HepG2 (cell line): Measurements from ENCODE around the gene SLC25A19. TPM values are rescaled to one million over a fixed set of nuclear protein-coding genes. Genes with fewer than 3 reads are reported as not detected.

Experiments used
- CBFB ChIP-seq: sonication (generic); formaldehyde crosslinking; IDR thresholded peaks from 2 replicates; pipeline ENCODE4 v1.4.0; 2020; ENCODE audit warnings: missing genetic modification reagents
- DNMT3B ChIP-seq: conservative IDR thresholded peaks from 2 replicates; pipeline ENCODE4 v1.6.1; 2016; ENCODE audit warnings: missing biosample characterization, control low read depth
- ELF1 ChIP-seq: sonication (generic); formaldehyde crosslinking; IDR thresholded peaks from 2 replicates; pipeline ENCODE4 v1.4.0; 2020; ENCODE audit warnings: missing genetic modification reagents
- GABPA ChIP-seq, 2 experiments: IDR thresholded peaks; 2 replicates each; pipeline ENCODE4 v1.6.1; 2011 to 2016; ENCODE audit warnings: low read depth in 2 of 2, low read length in 1 of 2, missing biosample characterization in 1 of 2, missing genetic modification characterization in 1 of 2
- ISL2 ChIP-seq: sonication (generic); formaldehyde crosslinking; IDR thresholded peaks from 2 replicates; pipeline ENCODE4 v1.5.0; 2020; ENCODE audit warnings: missing genetic modification reagents
- JDP2 ChIP-seq: sonication (generic); formaldehyde crosslinking; IDR thresholded peaks from 2 replicates; pipeline ENCODE4 v1.8.1; 2022; ENCODE audit warnings: missing genetic modification reagents, borderline replicate concordance
- POLR2G ChIP-seq: fragments of 200-400 bp; formaldehyde crosslinking; IDR thresholded peaks from 2 replicates; pipeline ENCODE4 v1.6.1; 2018; ENCODE audit warnings: mild to moderate bottlenecking, low read depth, low read length, moderate library complexity
- SETDB1 ChIP-seq: sonication (generic); formaldehyde crosslinking; IDR thresholded peaks from 2 replicates; pipeline ENCODE4 v1.5.1; 2020; ENCODE audit warnings: missing genetic modification reagents, mild to moderate bottlenecking, borderline replicate concordance
- TCF7L2 ChIP-seq: IDR thresholded peaks from 2 replicates; pipeline ENCODE4 v1.6.1; 2011; ENCODE audit warnings: mild to moderate bottlenecking, low read depth, low read length, moderate library complexity
- ZNF274 ChIP-seq: sonication (generic); formaldehyde crosslinking; IDR thresholded peaks from 2 replicates; pipeline ENCODE4 v1.5.1; 2020; ENCODE audit warnings: mild to moderate bottlenecking, missing genetic modification reagents
- ZNF331 ChIP-seq: sonication (generic); formaldehyde crosslinking; IDR thresholded peaks from 2 replicates; pipeline ENCODE4 v1.4.0; 2020; ENCODE audit warnings: missing genetic modification reagents
- ZSCAN31 ChIP-seq: sonication (generic); formaldehyde crosslinking; IDR thresholded peaks from 2 replicates; pipeline ENCODE4 v1.5.0; 2020; ENCODE audit warnings: low read depth, mild to moderate bottlenecking, missing genetic modification reagents
- polyA plus RNA-seq, 8 experiments: library from polyadenylated mRNA; depleted of rRNA in 3 of 8; stranded (reverse) in 7 of 8; unstranded in 1 of 8; fragments of >200 nt; fragmentation: Illumina TruSeq in 4 of 8; extraction: Trizol in 4 of 8; gene quantifications; 2 replicates each; pipeline versions ENCODE4 v1.2.1 to v1.2.3, GENCODE V29; 2011 to 2016; ENCODE audit warnings: low read depth in 4 of 8, missing spikeins in 1 of 8, mixed read lengths in 1 of 8; ENCODE audit not compliant: insufficient read depth in 1 of 8
- total RNA-seq, 5 experiments: library from RNA; depleted of rRNA; stranded (reverse); fragments of >200 nt; fragmentation: Illumina TruSeq; extraction: Trizol; gene quantifications; 2 replicates each; pipeline ENCODE4 v1.2.3, GENCODE V29; 2016; ENCODE audit warnings: low read depth in 1 of 5
- TF ChIP-seq, protein P1 (sequence below): sonication (generic); formaldehyde crosslinking; IDR thresholded peaks from 2 replicates; pipeline ENCODE4 v1.4.0; 2020; ENCODE audit warnings: missing genetic modification reagents, borderline replicate concordance
- TF ChIP-seq, protein P2 (sequence below): IDR thresholded peaks from 2 replicates; pipeline ENCODE4 v1.6.1; 2012; ENCODE audit warnings: inconsistent platforms
- TF ChIP-seq, protein P3 (sequence below): sonication (generic); formaldehyde crosslinking; IDR thresholded peaks from 2 replicates; pipeline ENCODE4 v1.8.0; 2022; ENCODE audit warnings: mild to moderate bottlenecking, missing genetic modification reagents
- TF ChIP-seq, protein P4 (sequence below): sonication (generic); formaldehyde crosslinking; IDR thresholded peaks from 2 replicates; pipeline ENCODE4 v1.5.1; 2020; ENCODE audit warnings: mild to moderate bottlenecking, moderate library complexity, missing genetic modification reagents
- TF ChIP-seq, protein P5 (sequence below): sonication (generic); formaldehyde crosslinking; IDR thresholded peaks from 2 replicates; pipeline ENCODE4 v1.4.0; 2020; ENCODE audit warnings: missing genetic modification reagents, borderline replicate concordance

SLC25A19 gene
- total and polyA plus RNA-seq, 2 of the 13 experiments (the other 11 are each of a cell fraction or from before 2014, with no cell fraction given), result 24.4 to 41.4 TPM

DNA sequence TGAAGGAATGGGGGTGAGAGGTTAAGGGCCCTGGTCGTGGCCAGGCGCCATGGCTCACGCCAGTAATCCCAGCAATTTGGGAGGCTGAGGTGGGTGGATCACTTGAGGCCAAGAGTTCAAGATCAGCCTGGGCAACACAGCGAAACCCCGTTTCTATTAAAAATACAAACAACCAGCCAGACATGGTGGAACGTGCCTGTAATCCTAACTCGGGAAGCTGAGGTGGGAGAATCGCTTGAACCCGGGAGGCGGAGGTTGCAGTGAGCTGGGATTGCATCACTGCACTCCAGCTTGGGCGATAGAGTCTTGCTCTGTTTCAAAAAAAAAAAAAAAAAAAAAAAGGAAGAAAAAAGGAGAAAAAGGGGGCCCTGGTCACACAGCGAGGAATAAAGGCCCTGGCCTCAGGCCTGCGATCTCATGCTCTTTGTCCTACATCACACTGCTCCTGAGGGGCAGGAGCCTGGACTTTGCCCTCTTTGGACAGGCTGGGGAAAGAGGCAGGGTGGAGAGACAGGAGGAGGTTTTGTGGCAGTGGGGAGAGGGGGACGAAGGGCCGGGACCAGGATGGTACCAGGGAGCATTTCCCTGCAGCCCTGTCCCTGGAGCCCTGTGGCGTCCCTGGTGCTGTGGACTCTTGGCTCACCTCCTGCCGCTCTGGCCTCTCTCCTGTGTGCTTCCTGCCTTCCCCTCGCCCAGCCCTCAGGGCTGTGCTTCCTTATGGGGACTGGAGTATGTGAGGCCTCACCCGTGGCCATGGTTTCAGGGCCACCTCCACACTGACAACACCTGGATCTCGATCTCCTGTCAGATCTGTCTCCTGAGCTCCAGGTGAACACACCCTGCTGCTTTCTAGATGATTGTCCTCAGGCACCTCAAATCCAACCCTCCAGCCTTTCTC, 19.7 kb upstream of the SLC25A19 start (continued):
- TF ChIP-seq, protein P1, sequence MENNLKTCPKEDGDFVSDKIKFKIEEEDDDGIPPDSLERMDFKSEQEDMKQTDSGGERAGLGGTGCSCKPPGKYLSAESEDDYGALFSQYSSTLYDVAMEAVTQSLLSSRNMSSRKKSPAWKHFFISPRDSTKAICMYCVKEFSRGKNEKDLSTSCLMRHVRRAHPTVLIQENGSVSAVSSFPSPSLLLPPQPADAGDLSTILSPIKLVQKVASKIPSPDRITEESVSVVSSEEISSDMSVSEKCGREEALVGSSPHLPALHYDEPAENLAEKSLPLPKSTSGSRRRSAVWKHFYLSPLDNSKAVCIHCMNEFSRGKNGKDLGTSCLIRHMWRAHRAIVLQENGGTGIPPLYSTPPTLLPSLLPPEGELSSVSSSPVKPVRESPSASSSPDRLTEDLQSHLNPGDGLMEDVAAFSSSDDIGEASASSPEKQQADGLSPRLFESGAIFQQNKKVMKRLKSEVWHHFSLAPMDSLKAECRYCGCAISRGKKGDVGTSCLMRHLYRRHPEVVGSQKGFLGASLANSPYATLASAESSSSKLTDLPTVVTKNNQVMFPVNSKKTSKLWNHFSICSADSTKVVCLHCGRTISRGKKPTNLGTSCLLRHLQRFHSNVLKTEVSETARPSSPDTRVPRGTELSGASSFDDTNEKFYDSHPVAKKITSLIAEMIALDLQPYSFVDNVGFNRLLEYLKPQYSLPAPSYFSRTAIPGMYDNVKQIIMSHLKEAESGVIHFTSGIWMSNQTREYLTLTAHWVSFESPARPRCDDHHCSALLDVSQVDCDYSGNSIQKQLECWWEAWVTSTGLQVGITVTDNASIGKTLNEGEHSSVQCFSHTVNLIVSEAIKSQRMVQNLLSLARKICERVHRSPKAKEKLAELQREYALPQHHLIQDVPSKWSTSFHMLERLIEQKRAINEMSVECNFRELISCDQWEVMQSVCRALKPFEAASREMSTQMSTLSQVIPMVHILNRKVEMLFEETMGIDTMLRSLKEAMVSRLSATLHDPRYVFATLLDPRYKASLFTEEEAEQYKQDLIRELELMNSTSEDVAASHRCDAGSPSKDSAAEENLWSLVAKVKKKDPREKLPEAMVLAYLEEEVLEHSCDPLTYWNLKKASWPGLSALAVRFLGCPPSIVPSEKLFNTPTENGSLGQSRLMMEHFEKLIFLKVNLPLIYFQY (CRISPR knock-in tag), result no peak
- TF ChIP-seq, protein P2, sequence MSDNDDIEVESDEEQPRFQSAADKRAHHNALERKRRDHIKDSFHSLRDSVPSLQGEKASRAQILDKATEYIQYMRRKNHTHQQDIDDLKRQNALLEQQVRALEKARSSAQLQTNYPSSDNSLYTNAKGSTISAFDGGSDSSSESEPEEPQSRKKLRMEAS, result peak; percentile 87
- peak; percentile 97 for TF ChIP-seq POLR2G
- TF ChIP-seq ISL2 (CRISPR knock-in tag), result peak; percentile 50; the same call in 1 of the 2 replicates
- TF ChIP-seq ZNF331 (CRISPR knock-in tag), result peak; percentile 84
- TF ChIP-seq, protein P3, sequence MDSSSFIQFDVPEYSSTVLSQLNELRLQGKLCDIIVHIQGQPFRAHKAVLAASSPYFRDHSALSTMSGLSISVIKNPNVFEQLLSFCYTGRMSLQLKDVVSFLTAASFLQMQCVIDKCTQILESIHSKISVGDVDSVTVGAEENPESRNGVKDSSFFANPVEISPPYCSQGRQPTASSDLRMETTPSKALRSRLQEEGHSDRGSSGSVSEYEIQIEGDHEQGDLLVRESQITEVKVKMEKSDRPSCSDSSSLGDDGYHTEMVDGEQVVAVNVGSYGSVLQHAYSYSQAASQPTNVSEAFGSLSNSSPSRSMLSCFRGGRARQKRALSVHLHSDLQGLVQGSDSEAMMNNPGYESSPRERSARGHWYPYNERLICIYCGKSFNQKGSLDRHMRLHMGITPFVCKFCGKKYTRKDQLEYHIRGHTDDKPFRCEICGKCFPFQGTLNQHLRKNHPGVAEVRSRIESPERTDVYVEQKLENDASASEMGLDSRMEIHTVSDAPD (CRISPR knock-in tag), result no peak
- TF ChIP-seq, protein P4, sequence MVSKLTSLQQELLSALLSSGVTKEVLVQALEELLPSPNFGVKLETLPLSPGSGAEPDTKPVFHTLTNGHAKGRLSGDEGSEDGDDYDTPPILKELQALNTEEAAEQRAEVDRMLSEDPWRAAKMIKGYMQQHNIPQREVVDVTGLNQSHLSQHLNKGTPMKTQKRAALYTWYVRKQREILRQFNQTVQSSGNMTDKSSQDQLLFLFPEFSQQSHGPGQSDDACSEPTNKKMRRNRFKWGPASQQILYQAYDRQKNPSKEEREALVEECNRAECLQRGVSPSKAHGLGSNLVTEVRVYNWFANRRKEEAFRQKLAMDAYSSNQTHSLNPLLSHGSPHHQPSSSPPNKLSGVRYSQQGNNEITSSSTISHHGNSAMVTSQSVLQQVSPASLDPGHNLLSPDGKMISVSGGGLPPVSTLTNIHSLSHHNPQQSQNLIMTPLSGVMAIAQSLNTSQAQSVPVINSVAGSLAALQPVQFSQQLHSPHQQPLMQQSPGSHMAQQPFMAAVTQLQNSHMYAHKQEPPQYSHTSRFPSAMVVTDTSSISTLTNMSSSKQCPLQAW (CRISPR knock-in tag), result peak; percentile 81
- TF ChIP-seq TCF7L2, result no peak
- TF ChIP-seq DNMT3B (CRISPR knock-in tag), result no peak; the same call in 1 of the 2 replicates
- TF ChIP-seq ZSCAN31, result peak; percentile 87
- no peak for TF ChIP-seq JDP2
- peak; percentile 78; the same call in 1 of the 2 replicates for TF ChIP-seq ZNF274
- TF ChIP-seq GABPA (IDR thresholded peaks at IDR 0.05; ENCODE audit: low read depth, low read length), result no peak
- no peak; the same call in 1 of the 2 replicates for TF ChIP-seq GABPA (CRISPR knock-in tag; IDR thresholded peaks at IDR 0.05; ENCODE audit: low read depth)
- TF ChIP-seq, protein P5, sequence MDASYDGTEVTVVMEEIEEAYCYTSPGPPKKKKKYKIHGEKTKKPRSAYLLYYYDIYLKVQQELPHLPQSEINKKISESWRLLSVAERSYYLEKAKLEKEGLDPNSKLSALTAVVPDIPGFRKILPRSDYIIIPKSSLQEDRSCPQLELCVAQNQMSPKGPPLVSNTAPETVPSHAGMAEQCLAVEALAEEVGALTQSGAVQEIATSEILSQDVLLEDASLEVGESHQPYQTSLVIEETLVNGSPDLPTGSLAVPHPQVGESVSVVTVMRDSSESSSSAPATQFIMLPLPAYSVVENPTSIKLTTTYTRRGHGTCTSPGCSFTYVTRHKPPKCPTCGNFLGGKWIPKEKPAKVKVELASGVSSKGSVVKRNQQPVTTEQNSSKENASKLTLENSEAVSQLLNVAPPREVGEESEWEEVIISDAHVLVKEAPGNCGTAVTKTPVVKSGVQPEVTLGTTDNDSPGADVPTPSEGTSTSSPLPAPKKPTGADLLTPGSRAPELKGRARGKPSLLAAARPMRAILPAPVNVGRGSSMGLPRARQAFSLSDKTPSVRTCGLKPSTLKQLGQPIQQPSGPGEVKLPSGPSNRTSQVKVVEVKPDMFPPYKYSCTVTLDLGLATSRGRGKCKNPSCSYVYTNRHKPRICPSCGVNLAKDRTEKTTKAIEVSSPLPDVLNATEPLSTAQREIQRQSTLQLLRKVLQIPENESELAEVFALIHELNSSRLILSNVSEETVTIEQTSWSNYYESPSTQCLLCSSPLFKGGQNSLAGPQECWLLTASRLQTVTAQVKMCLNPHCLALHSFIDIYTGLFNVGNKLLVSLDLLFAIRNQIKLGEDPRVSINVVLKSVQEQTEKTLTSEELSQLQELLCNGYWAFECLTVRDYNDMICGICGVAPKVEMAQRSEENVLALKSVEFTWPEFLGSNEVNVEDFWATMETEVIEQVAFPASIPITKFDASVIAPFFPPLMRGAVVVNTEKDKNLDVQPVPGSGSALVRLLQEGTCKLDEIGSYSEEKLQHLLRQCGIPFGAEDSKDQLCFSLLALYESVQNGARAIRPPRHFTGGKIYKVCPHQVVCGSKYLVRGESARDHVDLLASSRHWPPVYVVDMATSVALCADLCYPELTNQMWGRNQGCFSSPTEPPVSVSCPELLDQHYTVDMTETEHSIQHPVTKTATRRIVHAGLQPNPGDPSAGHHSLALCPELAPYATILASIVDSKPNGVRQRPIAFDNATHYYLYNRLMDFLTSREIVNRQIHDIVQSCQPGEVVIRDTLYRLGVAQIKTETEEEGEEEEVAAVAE (CRISPR knock-in tag), result peak; percentile 88
- TF ChIP-seq ELF1 (CRISPR knock-in tag), result peak; percentile 40; the same call in 1 of the 2 replicates
- TF ChIP-seq CBFB, result no peak
- TF ChIP-seq SETDB1, result no peak
